GM12864 (cell line): ENCODE measurements around the gene BMERB1.
"Not testable (repeated sequence)": the region's sequence is repeated elsewhere in the genome, so short reads cannot be mapped to it uniquely, and the experiment has no call there.

Experiments used
- DNase-seq: peaks from one replicate; pipeline ENCODE4 v3.0.0-alpha.2; 2011; ENCODE audit warnings: low read depth
- H3K4me3 ChIP-seq: 2 replicates; pipeline ENCODE4 v1.5.1; 2011; ENCODE audit warnings: mild to moderate bottlenecking, low read depth, low read length, control low read depth
- TF ChIP-seq, protein P1 (sequence below): IDR thresholded peaks from 2 replicates; pipeline ENCODE4 v1.5.1; 2011; ENCODE audit warnings: low read depth, mild to moderate bottlenecking, moderate library complexity, low read length, control low read depth, inconsistent platforms; ENCODE audit errors: missing control alignments

The BMERB1 gene

DNA sequence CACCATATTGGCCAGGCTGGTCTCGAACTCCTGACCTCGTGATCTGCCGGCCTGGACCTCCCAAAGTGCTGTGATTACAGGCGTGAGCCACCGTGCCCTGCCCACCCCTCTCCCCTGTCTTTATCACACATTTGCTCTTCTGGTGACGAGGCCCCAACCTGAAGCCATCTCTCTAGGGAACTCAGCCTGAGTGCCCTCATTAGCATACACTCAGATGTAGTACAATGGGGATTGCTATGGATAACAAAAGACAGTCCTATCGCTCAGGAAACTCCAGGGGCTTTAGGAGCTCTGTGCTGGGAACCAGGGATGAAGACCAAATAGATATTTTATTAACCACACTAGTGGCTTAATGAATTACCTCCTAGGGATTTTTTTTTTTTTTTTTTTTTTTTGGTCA, 107.9 kb downstream of the BMERB1 start:
- no peak overlapping the region for H3K4me3 ChIP-seq
- TF ChIP-seq, protein P1, sequence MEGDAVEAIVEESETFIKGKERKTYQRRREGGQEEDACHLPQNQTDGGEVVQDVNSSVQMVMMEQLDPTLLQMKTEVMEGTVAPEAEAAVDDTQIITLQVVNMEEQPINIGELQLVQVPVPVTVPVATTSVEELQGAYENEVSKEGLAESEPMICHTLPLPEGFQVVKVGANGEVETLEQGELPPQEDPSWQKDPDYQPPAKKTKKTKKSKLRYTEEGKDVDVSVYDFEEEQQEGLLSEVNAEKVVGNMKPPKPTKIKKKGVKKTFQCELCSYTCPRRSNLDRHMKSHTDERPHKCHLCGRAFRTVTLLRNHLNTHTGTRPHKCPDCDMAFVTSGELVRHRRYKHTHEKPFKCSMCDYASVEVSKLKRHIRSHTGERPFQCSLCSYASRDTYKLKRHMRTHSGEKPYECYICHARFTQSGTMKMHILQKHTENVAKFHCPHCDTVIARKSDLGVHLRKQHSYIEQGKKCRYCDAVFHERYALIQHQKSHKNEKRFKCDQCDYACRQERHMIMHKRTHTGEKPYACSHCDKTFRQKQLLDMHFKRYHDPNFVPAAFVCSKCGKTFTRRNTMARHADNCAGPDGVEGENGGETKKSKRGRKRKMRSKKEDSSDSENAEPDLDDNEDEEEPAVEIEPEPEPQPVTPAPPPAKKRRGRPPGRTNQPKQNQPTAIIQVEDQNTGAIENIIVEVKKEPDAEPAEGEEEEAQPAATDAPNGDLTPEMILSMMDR: no peak
- DNase-seq: no peak

- DNase-seq: no peak
- H3K4me3 ChIP-seq: no peak overlapping the region
- TF ChIP-seq, protein P1: no peak
Observed at GRCh38 chr16:15542734-15543347, 108.5 kb downstream of the BMERB1 start.

GRCh38 chr16:15544405-15544804, 110.0 kb downstream of the BMERB1 start:
- no peak overlapping the region for H3K4me3 ChIP-seq
- no peak for DNase-seq
- TF ChIP-seq, protein P1: no peak

GRCh38 chr16:15545544-15545943, 111.2 kb downstream of the BMERB1 start:
- TF ChIP-seq, protein P1: no peak
- no peak overlapping the region for H3K4me3 ChIP-seq
- DNase-seq: no peak

DNA sequence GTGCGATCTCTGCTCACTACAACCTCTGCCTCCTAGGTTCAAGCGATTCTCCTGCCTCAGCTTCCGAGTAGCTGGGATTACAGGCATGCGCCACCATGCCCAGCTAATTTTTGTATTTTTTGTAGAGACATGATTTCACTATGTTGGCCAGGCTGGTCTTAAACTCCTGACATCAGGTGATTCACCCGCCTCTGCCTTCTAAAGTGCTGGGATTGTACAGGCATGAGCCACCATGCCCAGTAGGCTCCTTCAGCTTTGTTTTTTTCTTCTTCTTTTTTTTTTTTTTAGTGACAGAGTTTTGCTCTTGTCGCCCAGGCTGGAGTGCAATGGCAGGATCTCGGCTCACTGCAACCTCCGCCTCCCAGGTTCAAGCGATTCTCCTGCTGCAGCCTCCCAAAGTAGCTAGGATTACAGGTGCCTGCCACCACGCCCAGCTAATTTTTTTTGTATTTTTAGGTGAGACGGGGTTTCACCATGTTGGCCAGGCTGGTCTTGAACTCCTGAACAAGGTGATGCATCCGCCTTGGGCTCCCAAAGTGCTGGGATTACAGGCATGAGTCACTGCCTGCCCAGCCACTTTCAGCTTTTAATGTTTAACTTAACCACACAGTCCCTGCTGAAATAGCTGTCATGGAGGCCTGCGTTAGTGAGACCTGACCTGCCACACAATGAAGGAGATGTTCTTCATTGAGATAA, 112.8 kb downstream of the BMERB1 start:
- not testable (repeated sequence) for DNase-seq, H3K4me3 ChIP-seq

DNA sequence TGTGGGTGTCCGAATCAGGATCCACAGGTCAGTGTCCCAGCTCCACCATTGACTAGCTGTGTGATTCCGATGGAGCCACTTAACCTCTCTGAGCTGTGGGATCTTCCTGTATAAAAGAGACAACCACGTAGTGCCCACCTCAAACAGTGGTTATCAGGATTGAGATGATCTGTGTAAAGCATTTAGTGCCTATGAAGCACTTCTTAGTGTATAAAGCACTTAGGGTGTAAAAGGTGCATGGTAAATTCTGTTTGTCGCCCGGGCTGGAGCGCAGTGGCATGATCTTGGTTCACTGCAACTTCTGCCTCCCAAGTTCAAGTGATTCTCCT, 113.3 kb downstream of the BMERB1 start:
- DNase-seq: no peak
- H3K4me3 ChIP-seq: no peak overlapping the region
- TF ChIP-seq, protein P1: no peak

DNA sequence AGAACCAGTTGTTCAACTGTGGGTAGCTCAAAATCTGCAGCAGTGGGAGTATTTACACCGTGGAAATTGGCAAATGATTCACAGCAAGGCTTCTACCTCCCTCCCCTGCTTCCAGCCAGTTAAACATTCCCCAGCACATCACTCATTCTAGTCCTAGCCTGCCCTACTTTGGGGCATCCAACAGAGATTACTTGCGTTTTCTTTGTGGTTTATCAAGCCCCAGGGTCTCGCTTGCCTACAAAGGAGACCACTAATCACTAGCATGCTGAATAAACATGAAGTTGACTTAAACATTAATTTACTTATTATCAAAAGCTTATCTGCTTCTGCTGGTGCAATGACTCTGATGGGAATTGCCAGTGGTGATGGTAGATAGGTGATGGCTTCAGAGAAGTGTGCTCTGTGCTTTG, 114.1 kb downstream of the BMERB1 start:
- TF ChIP-seq, protein P1: no peak
- DNase-seq: no peak
- no peak overlapping the region for H3K4me3 ChIP-seq
